ENCODE data around the gene CAPN5. TPM values are rescaled to one million over a fixed set of nuclear protein-coding genes. Genes with fewer than 3 reads are reported as not detected.
A peak's percentile ranks its signal among the peaks of the same experiment; 100 is the strongest.

CAPN5 gene
- polyA plus RNA-seq, 2 of the 4 experiments (the other 2 are of a cell fraction) = 9.4 to 12.9 TPM

DNA sequence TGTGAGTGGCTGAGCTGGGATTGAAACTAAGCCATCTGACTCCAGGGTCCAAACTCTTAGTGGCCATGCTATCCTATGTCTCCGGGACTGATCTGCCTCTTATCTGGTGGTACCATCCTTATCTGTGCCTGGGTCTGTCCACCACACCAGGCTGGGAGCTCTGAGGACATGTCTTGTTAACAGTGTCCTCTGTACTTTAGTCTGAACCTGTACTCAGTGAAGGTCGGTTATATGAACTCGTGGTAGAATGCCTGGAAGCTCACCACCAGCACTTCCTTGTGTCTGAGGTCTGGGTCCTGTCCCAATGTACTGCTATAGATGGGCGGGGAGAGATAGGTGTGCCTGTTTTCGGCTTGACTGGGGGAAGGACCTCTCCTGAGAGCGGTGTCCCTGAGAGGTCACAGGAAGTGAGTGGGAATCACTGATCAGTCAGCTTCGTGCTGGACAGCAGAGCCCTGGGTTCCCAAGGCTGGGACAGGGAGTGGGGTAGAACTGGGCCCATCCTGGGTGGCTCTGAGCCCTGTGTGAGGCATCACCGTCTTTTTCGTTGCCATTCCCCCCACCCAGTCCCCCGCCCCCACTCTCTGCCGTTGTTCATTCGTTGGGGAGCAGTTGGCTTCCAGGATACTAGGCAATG, 70.1 kb downstream of the CAPN5 start:
- 52% methylated on average over 12 of the region's 12 CpGs for WGBS (ENCODE audit: missing lambda C conversion rate)
- TF ChIP-seq, protein P1, sequence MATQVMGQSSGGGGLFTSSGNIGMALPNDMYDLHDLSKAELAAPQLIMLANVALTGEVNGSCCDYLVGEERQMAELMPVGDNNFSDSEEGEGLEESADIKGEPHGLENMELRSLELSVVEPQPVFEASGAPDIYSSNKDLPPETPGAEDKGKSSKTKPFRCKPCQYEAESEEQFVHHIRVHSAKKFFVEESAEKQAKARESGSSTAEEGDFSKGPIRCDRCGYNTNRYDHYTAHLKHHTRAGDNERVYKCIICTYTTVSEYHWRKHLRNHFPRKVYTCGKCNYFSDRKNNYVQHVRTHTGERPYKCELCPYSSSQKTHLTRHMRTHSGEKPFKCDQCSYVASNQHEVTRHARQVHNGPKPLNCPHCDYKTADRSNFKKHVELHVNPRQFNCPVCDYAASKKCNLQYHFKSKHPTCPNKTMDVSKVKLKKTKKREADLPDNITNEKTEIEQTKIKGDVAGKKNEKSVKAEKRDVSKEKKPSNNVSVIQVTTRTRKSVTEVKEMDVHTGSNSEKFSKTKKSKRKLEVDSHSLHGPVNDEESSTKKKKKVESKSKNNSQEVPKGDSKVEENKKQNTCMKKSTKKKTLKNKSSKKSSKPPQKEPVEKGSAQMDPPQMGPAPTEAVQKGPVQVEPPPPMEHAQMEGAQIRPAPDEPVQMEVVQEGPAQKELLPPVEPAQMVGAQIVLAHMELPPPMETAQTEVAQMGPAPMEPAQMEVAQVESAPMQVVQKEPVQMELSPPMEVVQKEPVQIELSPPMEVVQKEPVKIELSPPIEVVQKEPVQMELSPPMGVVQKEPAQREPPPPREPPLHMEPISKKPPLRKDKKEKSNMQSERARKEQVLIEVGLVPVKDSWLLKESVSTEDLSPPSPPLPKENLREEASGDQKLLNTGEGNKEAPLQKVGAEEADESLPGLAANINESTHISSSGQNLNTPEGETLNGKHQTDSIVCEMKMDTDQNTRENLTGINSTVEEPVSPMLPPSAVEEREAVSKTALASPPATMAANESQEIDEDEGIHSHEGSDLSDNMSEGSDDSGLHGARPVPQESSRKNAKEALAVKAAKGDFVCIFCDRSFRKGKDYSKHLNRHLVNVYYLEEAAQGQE (IDR thresholded peaks at IDR 0.05) = peak; percentile 25; the same call in 1 of the 2 replicates
- no peak for TF ChIP-seq ZFP36 (IDR thresholded peaks at IDR 0.05; ENCODE audit: borderline replicate concordance, partially characterized antibody)
- no peak for ATAC-seq
- no peak overlapping the region for H3K4me2 ChIP-seq
- DNase-seq (ENCODE audit: low read depth in 1 of 2, low spot score in 1 of 2) = no peak
- H3K27ac ChIP-seq = no peak overlapping the region
- no peaks in the 10 kb centered on the region for H3K9me3 ChIP-seq
- POLR2A ChIA-PET = no interaction called here
- CTCF ChIA-PET = interaction anchor here (0.8 to 2.8 kb wide), 7 partner anchors 9 to 412 kb away, joined by 3 to 32 read pairs (median 3); partner anchors contain the start of gene MYO7A
- no peaks in the 10 kb centered on the region for H3K4me1 ChIP-seq
- no peak for FAIRE-seq
- no peak overlapping the region for H3K4me3 ChIP-seq

DNA sequence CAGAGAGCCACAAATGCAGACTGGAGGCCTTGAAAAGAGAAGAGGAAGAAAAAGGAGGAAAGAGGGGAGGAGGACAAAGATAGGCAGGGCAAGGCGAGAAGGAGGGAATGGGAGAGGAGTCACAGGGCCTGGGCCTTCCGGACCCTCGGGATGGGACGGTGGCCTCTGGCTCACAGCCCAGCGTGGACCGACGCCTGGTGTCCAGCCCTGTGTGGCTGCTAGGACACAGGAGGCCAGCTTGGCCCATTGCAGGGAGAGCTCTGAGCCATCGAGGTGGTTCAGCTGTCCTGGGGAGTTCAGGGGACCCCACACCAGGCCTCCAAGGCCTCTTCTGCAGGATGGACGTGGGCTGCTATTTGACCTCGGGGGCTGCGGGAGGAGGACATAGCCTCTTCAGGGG, 70.7 kb downstream of the CAPN5 start:
- DNase-seq (ENCODE audit: low read depth in 1 of 2, low spot score in 1 of 2) = no peak
- no peak for TF ChIP-seq MAZ (IDR thresholded peaks at IDR 0.05; ENCODE audit: borderline replicate concordance, low read depth, low read length)
- Histone ChIP-seq H3K9me3 (no peaks in the 10 kb centered on the region), H3K27ac (no peak overlapping the region), H3K4me2 (no peak overlapping the region), H3K4me3 (no peak overlapping the region), H3K4me1 (no peaks in the 10 kb centered on the region)
- ChIA-PET POLR2A (no interaction called here), CTCF (interaction anchor here (1.4 to 2.8 kb wide), 3 partner anchors 10 to 412 kb away, joined by 3 to 32 read pairs (median 3); partner anchors contain the start of gene MYO7A)
- no peak for FAIRE-seq
- no peak for ATAC-seq
- WGBS (ENCODE audit: missing lambda C conversion rate) = 65% methylated on average over 11 of the region's 11 CpGs

DNA sequence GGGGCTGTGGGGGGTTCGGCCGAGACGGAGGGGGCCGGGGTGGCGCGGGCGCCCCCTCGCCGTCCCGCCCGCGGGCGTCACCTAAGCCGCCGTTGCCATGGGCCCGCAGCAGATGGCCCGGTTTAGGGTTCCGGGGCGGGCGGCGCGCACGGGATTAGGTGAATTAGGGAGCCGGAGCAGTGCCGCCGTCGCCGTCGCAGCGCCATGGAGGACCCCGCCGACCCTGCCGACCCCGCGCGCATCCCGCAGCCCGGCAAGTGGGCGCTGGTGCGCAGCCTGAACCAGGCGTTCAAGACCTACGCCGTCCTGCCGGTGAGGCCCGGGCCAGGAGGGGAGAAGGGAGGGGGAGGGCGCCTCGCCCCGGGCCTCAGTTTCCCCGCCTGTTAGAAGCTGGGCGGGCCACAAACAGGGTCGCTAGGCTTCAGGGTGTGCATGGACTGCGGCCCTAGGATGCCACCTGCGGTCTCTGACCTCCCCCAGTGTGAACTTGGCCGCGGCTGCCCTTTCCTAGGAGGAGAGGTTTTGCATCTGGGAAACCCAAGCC, 71.4 kb downstream of the CAPN5 start:
- no peaks in the 10 kb centered on the region for H3K9me3 ChIP-seq
- ChIA-PET CTCF (interaction anchor here (1.2 to 4.3 kb wide), 2 partner anchors 10 to 34 kb away, joined by 3 to 35 read pairs; partner anchors contain the start of gene MYO7A), POLR2A (no interaction called here)
- H3K4me1 ChIP-seq = no peaks in the 10 kb centered on the region
- 83% methylated on average over 24 of the region's 55 CpGs for WGBS (ENCODE audit: missing lambda C conversion rate)
- ATAC-seq (no peak), FAIRE-seq (no peak), DNase-seq (ENCODE audit: low read depth in 1 of 2, low spot score in 1 of 2) (no peak)
- no peak overlapping the region for H3K4me2 ChIP-seq
- no peak for TF ChIP-seq RNF2 (IDR thresholded peaks at IDR 0.05; ENCODE audit: borderline replicate concordance, low read depth)
- TF ChIP-seq RCOR1 (IDR thresholded peaks at IDR 0.05; ENCODE audit: low read depth, low read length) = no peak
- TF ChIP-seq, protein P2, sequence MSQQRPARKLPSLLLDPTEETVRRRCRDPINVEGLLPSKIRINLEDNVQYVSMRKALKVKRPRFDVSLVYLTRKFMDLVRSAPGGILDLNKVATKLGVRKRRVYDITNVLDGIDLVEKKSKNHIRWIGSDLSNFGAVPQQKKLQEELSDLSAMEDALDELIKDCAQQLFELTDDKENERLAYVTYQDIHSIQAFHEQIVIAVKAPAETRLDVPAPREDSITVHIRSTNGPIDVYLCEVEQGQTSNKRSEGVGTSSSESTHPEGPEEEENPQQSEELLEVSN (IDR thresholded peaks at IDR 0.05; ENCODE audit: borderline replicate concordance, low read depth) = no peak
- no peak for TF ChIP-seq TFCP2L1 (CRISPR knock-in tag; IDR thresholded peaks at IDR 0.05)
- no peak for TF ChIP-seq ZC3H11A (IDR thresholded peaks at IDR 0.05)
- no peak for TF ChIP-seq GATA3 (IDR thresholded peaks at IDR 0.05; ENCODE audit: borderline replicate concordance)
- no peak for TF ChIP-seq MYC (IDR thresholded peaks at IDR 0.05; ENCODE audit: borderline replicate concordance, low read length)
- TF ChIP-seq TP53 (CRISPR knock-in tag; IDR thresholded peaks at IDR 0.05) = no peak
- TF ChIP-seq, protein P3, sequence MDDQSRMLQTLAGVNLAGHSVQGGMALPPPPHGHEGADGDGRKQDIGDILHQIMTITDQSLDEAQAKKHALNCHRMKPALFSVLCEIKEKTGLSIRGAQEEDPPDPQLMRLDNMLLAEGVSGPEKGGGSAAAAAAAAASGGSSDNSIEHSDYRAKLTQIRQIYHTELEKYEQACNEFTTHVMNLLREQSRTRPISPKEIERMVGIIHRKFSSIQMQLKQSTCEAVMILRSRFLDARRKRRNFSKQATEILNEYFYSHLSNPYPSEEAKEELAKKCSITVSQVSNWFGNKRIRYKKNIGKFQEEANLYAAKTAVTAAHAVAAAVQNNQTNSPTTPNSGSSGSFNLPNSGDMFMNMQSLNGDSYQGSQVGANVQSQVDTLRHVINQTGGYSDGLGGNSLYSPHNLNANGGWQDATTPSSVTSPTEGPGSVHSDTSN (IDR thresholded peaks at IDR 0.05) = no peak
- TF ChIP-seq FOSB (CRISPR knock-in tag; IDR thresholded peaks at IDR 0.05) = no peak
- no peak for TF ChIP-seq KDM1A (IDR thresholded peaks at IDR 0.05; ENCODE audit: low read depth)
- no peak for TF ChIP-seq KDM5A (IDR thresholded peaks at IDR 0.05)
- H3K4me3 ChIP-seq = no peak overlapping the region
- no peak overlapping the region for H3K27ac ChIP-seq
